Neural progenitor cell (in vitro differentiated cells): ENCODE results near the gene ACTL10. TPM values are rescaled to one million over a fixed set of nuclear protein-coding genes. Genes with fewer than 3 reads are reported as not detected.
A peak's percentile ranks its signal among the peaks of the same experiment; 100 is the strongest.

Experiments used
- DNase-seq: peaks from one replicate; pipeline ENCODE4 v3.0.0-alpha.2; 2016; ENCODE audit warnings: low spot score
- H2AFZ ChIP-seq: fragments of 200-600 bp; sonication (generic); replicated peaks from 2 replicates; pipeline ENCODE4 v1.6.1; 2016; ENCODE audit warnings: antibody characterized with exemption
- H3F3A ChIP-seq: fragments of 200-600 bp; sonication (generic); 2 replicates; pipeline ENCODE4 v1.6.1; 2016; ENCODE audit warnings: antibody characterized with exemption, low read depth
- H3K27ac ChIP-seq: fragments of 200-600 bp; sonication (generic); 2 replicates; pipeline ENCODE4 v1.5.1; 2016; ENCODE audit warnings: mild to moderate bottlenecking
- H3K27me3 ChIP-seq: fragments of 200-600 bp; sonication (generic); 2 replicates; pipeline ENCODE4 v1.6.1; 2016; ENCODE audit warnings: mild to moderate bottlenecking, moderate library complexity
- H3K36me3 ChIP-seq: fragments of 200-600 bp; sonication (generic); 2 replicates; pipeline ENCODE4 v1.5.1; 2016
- H3K4me1 ChIP-seq: fragments of 200-600 bp; sonication (generic); 2 replicates; pipeline ENCODE4 v1.6.1; 2016; ENCODE audit warnings: mixed run types
- H3K4me2 ChIP-seq: fragments of 200-600 bp; sonication (generic); 2 replicates; pipeline ENCODE4 v1.6.1; 2016
- H3K4me3 ChIP-seq: fragments of 200-600 bp; sonication (generic); 2 replicates; pipeline ENCODE4 v1.5.1; 2016
- H3K79me2 ChIP-seq: fragments of 200-600 bp; sonication (generic); 2 replicates; pipeline ENCODE4 v1.6.1; 2016; ENCODE audit warnings: low read depth
- H3K9ac ChIP-seq: fragments of 200-600 bp; sonication (generic); 2 replicates; pipeline ENCODE4 v1.6.1; 2016
- H3K9me3 ChIP-seq: fragments of 200-600 bp; sonication (generic); 2 replicates; pipeline ENCODE4 v1.5.1; 2016; ENCODE audit warnings: low read depth
- H4K20me1 ChIP-seq: fragments of 200-600 bp; sonication (generic); 2 replicates; pipeline ENCODE4 v1.6.1; 2016; ENCODE audit warnings: low read depth
- H3K27ac Mint-ChIP-seq: 3 replicates; pipeline ENCODE4 v1.8.0; 2021; ENCODE audit warnings: mixed read lengths
- H3K27me3 Mint-ChIP-seq: 2 replicates; pipeline ENCODE4 v1.8.0; 2022; ENCODE audit warnings: low read depth, mild to moderate bottlenecking, inconsistent platforms, moderate library complexity, mixed read lengths; ENCODE audit not compliant: insufficient read depth
- H3K36me3 Mint-ChIP-seq: 3 replicates; pipeline ENCODE4 v1.8.0; 2021; ENCODE audit warnings: mixed read lengths
- H3K4me1 Mint-ChIP-seq: 3 replicates; pipeline ENCODE4 v1.8.0; 2021; ENCODE audit warnings: mixed read lengths
- H3K4me3 Mint-ChIP-seq: 3 replicates; pipeline ENCODE4 v1.8.0; 2021; ENCODE audit warnings: mild to moderate bottlenecking, moderate library complexity, mixed read lengths
- H3K9me3 Mint-ChIP-seq: 3 replicates; pipeline ENCODE4 v1.8.0; 2020; ENCODE audit warnings: mixed read lengths
- CTCF ChIP-seq: fragments of 200-600 bp; sonication (generic); IDR thresholded peaks from 2 replicates; pipeline ENCODE4 v1.5.1; 2017; ENCODE audit warnings: antibody characterized with exemption, mild to moderate bottlenecking
- EZH2 ChIP-seq: fragments of 200-600 bp; sonication (generic); IDR thresholded peaks from 2 replicates; pipeline ENCODE4 v1.6.1; 2017; ENCODE audit warnings: antibody characterized with exemption, mild to moderate bottlenecking, moderate library complexity
- EZH2phosphoT487 ChIP-seq: fragments of 200-600 bp; sonication (generic); IDR thresholded peaks from 2 replicates; pipeline ENCODE4 v1.6.1; 2017; ENCODE audit warnings: antibody characterized with exemption
- total RNA-seq: library from RNA; depleted of rRNA; stranded (reverse); fragments of >200 nt; gene quantifications from 2 replicates; pipeline ENCODE4 v1.2.3, GENCODE V29; 2015; ENCODE audit warnings: low replicate concordance

Gene ACTL10
- total RNA-seq, 1 donor from 2014 or later, result not detected

GRCh38 chr20:33675136-33675959, 8.6 kb downstream of the ACTL10 start:
- Histone ChIP-seq H3F3A (peaks cover 27% of the 10 kb centered on the region), H2AFZ (no peak overlapping the region), H3K79me2 (no peaks in the 10 kb centered on the region), H3K9me3 (no peaks in the 10 kb centered on the region), H3K4me3 (peak overlapping the region; percentile 74), H4K20me1 (peaks cover 53% of the 10 kb centered on the region), H3K27me3 (no peaks in the 10 kb centered on the region), H3K27ac (no peak overlapping the region), H3K36me3 (no peaks in the 10 kb centered on the region), H3K9ac (no peak overlapping the region), H3K4me1 (peaks cover 23% of the 10 kb centered on the region), H3K4me2 (peak overlapping the region; percentile 97)
- DNase-seq, result no peak
- peaks cover 7% of the 10 kb centered on the region for H3K36me3 Mint-ChIP-seq
- H3K4me3 Mint-ChIP-seq, result peak overlapping the region; percentile 82
- H3K9me3 Mint-ChIP-seq, result no peaks in the 10 kb centered on the region
- peaks cover 8% of the 10 kb centered on the region for H3K27me3 Mint-ChIP-seq
- peaks cover 40% of the 10 kb centered on the region for H3K4me1 Mint-ChIP-seq
- H3K27ac Mint-ChIP-seq, result peak overlapping the region; percentile 62
- TF ChIP-seq EZH2, result no peak
- no peak for TF ChIP-seq CTCF
- TF ChIP-seq EZH2phosphoT487, result no peak

- H3K27ac ChIP-seq, result no peak overlapping the region
- no peak overlapping the region for H2AFZ ChIP-seq
- no peaks in the 10 kb centered on the region for H3K36me3 ChIP-seq
- TF ChIP-seq EZH2 (no peak), CTCF (no peak), EZH2phosphoT487 (no peak)
- peaks cover 7% of the 10 kb centered on the region for H3K36me3 Mint-ChIP-seq
- H4K20me1 ChIP-seq, result peaks cover 60% of the 10 kb centered on the region
- H3K27ac Mint-ChIP-seq, result no peak overlapping the region
- H3K9ac ChIP-seq, result no peak overlapping the region
- H3K27me3 Mint-ChIP-seq, result peaks cover 8% of the 10 kb centered on the region
- no peaks in the 10 kb centered on the region for H3K27me3 ChIP-seq
- H3K4me2 ChIP-seq, result no peak overlapping the region
- no peaks in the 10 kb centered on the region for H3K9me3 Mint-ChIP-seq
- DNase-seq, result no peak
- H3K4me3 ChIP-seq, result no peak overlapping the region
- H3K4me3 Mint-ChIP-seq, result peak overlapping the region; percentile 21
- H3K9me3 ChIP-seq, result no peaks in the 10 kb centered on the region
- peaks cover 2% of the 10 kb centered on the region for H3K79me2 ChIP-seq
- H3F3A ChIP-seq, result peaks cover 27% of the 10 kb centered on the region
- peaks cover 23% of the 10 kb centered on the region for H3K4me1 ChIP-seq
- H3K4me1 Mint-ChIP-seq, result peaks cover 43% of the 10 kb centered on the region
Observed at GRCh38 chr20:33676121-33676520, 9.4 kb downstream of the ACTL10 start.

- H3K4me3 Mint-ChIP-seq, result peak overlapping the region; percentile 21
- H3K4me1 Mint-ChIP-seq, result peaks cover 43% of the 10 kb centered on the region
Observed at GRCh38 chr20:33676652-33677645, 10.2 kb downstream of the ACTL10 start.

More at GRCh38 chr20:33676652-33677645, 10.2 kb downstream of the ACTL10 start:
- no peak overlapping the region for H2AFZ ChIP-seq
- H3K9me3 Mint-ChIP-seq, result no peaks in the 10 kb centered on the region
- TF ChIP-seq CTCF, result no peak
- TF ChIP-seq EZH2, result no peak
- no peak for TF ChIP-seq EZH2phosphoT487
- peaks cover 27% of the 10 kb centered on the region for H3F3A ChIP-seq
- H3K27me3 Mint-ChIP-seq, result peaks cover 8% of the 10 kb centered on the region
- peaks cover 5% of the 10 kb centered on the region for H3K36me3 Mint-ChIP-seq
- DNase-seq, result no peak
- H3K4me2 ChIP-seq, result no peak overlapping the region
- peaks cover 23% of the 10 kb centered on the region for H3K4me1 ChIP-seq
- no peaks in the 10 kb centered on the region for H3K27me3 ChIP-seq
- H3K27ac Mint-ChIP-seq, result no peak overlapping the region
- no peaks in the 10 kb centered on the region for H3K36me3 ChIP-seq
- H3K4me3 ChIP-seq, result no peak overlapping the region
- no peak overlapping the region for H3K27ac ChIP-seq
- no peak overlapping the region for H3K9ac ChIP-seq
- H3K9me3 ChIP-seq, result no peaks in the 10 kb centered on the region
- H4K20me1 ChIP-seq, result peaks cover 68% of the 10 kb centered on the region
- peaks cover 10% of the 10 kb centered on the region for H3K79me2 ChIP-seq
